ENCODE results near the gene BRD4. TPM values are rescaled to one million over a fixed set of nuclear protein-coding genes. Genes with fewer than 3 reads are reported as not detected.

BRD4 gene
- 10 to 100 TPM; 45.6 to 76.0 TPM for total RNA-seq

GRCh38 chr19:15332311-15332996, at the start of gene BRD4:
Gene BRD4, minus strand, starts transcription at chr19:15332539. Its CDS starts 59,440 bp downstream, at chr19:15273099.
- TF ChIP-seq POLR2AphosphoS5 (IDR thresholded peaks at IDR 0.05) (peak; percentile 17), CTCF (IDR thresholded peaks at IDR 0.05) (no peak)
- Histone ChIP-seq H3K36me3 (no peaks in the 10 kb centered on the region), H3K27ac (peak within 1 kb of the TSS; percentile 85 to 95), H3K4me1 (replicated peaks) (peaks cover 9% of the 10 kb centered on the region), H3K27me3 (replicated peaks; ENCODE audit: insufficient read depth) (no peaks in the 10 kb centered on the region), H3K4me3 (peak within 1 kb of the TSS; percentile 90 to 92), H3K9me3 (no peaks in the 10 kb centered on the region)
- peak; percentile 51 for DNase-seq (ENCODE audit: low spot score)
- 3% methylated on average over 55 of the region's 81 CpGs for WGBS
- intact Hi-C loops (cut with DNase I), result loop anchor here (5.0 kb wide), 2 partner anchors 80 to 85 kb away; partner anchors contain the start of gene AKAP8L

- DNase-seq (ENCODE audit: low spot score), result no peak
- Histone ChIP-seq H3K4me1 (replicated peaks) (peaks cover 15% of the 10 kb centered on the region), H3K4me3 (no peak overlapping the region), H3K9me3 (no peaks in the 10 kb centered on the region), H3K36me3 (no peaks in the 10 kb centered on the region), H3K27me3 (replicated peaks; ENCODE audit: insufficient read depth) (no peaks in the 10 kb centered on the region), H3K27ac (no peak overlapping the region)
- intact Hi-C loops (cut with DNase I), result loop anchor here (5.0 kb wide), 1 partner anchor 35 kb away; the partner anchor contains the start of gene AKAP8L
- 82% methylated on average over 6 of the region's 6 CpGs for WGBS
- TF ChIP-seq POLR2A (IDR thresholded peaks at IDR 0.05) (no peak), CTCF (IDR thresholded peaks at IDR 0.05) (no peak), POLR2AphosphoS5 (IDR thresholded peaks at IDR 0.05) (no peak)
Observed at GRCh38 chr19:15381864-15382263, 49.5 kb upstream of the BRD4 start.

GRCh38 chr19:15381429-15381828, 49.1 kb upstream of the BRD4 start:
- intact Hi-C loops (cut with DNase I), result loop anchor here (5.0 kb wide), 1 partner anchor 36 kb away; the partner anchor contains the start of gene AKAP8L
- WGBS, result 43% methylated on average over 2 of the region's 2 CpGs

GRCh38 chr19:15379999-15380647, 47.8 kb upstream of the BRD4 start:
- Histone ChIP-seq H3K4me1 (replicated peaks) (peaks cover 17% of the 10 kb centered on the region), H3K4me3 (peak overlapping the region; percentile 80 to 94), H3K9me3 (no peaks in the 10 kb centered on the region), H3K27me3 (replicated peaks; ENCODE audit: insufficient read depth) (no peaks in the 10 kb centered on the region), H3K36me3 (no peaks in the 10 kb centered on the region), H3K27ac (peak overlapping the region; percentile 92 to 96)
- under 1% methylated on average over 48 of the region's 56 CpGs for WGBS
- no peak for TF ChIP-seq CTCF (IDR thresholded peaks at IDR 0.05)
- peak; percentile 38 for TF ChIP-seq POLR2A (IDR thresholded peaks at IDR 0.05)
- no peak for TF ChIP-seq POLR2AphosphoS5 (IDR thresholded peaks at IDR 0.05)
- intact Hi-C loops (cut with DNase I), result loop anchor here (5.0 kb wide), 3 partner anchors 37 to 113 kb away; partner anchors contain the start of gene AKAP8L
- peak; percentile 59 for DNase-seq (ENCODE audit: low spot score)

More at GRCh38 chr19:15381429-15381828, 49.1 kb upstream of the BRD4 start:
- H3K4me3 ChIP-seq, result no peak overlapping the region
- no peak for DNase-seq (ENCODE audit: low spot score)
- H3K27ac ChIP-seq, result peak overlapping the region in 1 of 2 donors; percentile 96
- TF ChIP-seq CTCF (IDR thresholded peaks at IDR 0.05) (no peak), POLR2A (IDR thresholded peaks at IDR 0.05) (no peak), POLR2AphosphoS5 (IDR thresholded peaks at IDR 0.05) (no peak)
- H3K27me3 ChIP-seq (replicated peaks; ENCODE audit: insufficient read depth), result no peaks in the 10 kb centered on the region
- no peaks in the 10 kb centered on the region for H3K9me3 ChIP-seq
- H3K4me1 ChIP-seq (replicated peaks), result peaks cover 17% of the 10 kb centered on the region
- no peaks in the 10 kb centered on the region for H3K36me3 ChIP-seq

Data from prostate gland (tissue), 2 donors.